HepG2 (cell line): ENCODE measurements around the gene NAA38. TPM values are rescaled to one million over a fixed set of nuclear protein-coding genes. Genes with fewer than 3 reads are reported as not detected.
A peak's percentile ranks its signal among the peaks of the same experiment; 100 is the strongest.

ENCODE experiments used
- DMAP1 ChIP-seq: IDR thresholded peaks from 2 replicates; pipeline ENCODE4 v1.6.1; 2016
- FOXM1 ChIP-seq: sonication (generic); formaldehyde crosslinking; IDR thresholded peaks from 2 replicates; pipeline ENCODE4 v1.5.0; 2020; ENCODE audit warnings: missing genetic modification reagents
- HOXA7 ChIP-seq: sonication (generic); formaldehyde crosslinking; IDR thresholded peaks from 2 replicates; pipeline ENCODE4 v1.8.1; 2022; ENCODE audit warnings: mild to moderate bottlenecking, missing genetic modification reagents, moderate library complexity
- HOXD1 ChIP-seq: sonication (generic); formaldehyde crosslinking; IDR thresholded peaks from 2 replicates; pipeline ENCODE4 v1.5.0; 2020; ENCODE audit warnings: missing genetic modification reagents
- MTA3 ChIP-seq: sonication (generic); formaldehyde crosslinking; IDR thresholded peaks from 2 replicates; pipeline ENCODE4 v1.4.0; 2020; ENCODE audit warnings: missing genetic modification reagents
- NFKB2 ChIP-seq: sonication (generic); formaldehyde crosslinking; IDR thresholded peaks from 2 replicates; pipeline ENCODE4 v1.4.0; 2020; ENCODE audit warnings: missing genetic modification reagents, borderline replicate concordance
- PAF1 ChIP-seq: IDR thresholded peaks from 2 replicates; pipeline ENCODE4 v1.6.1; 2016; ENCODE audit warnings: missing genetic modification reagents, missing compliant biosample characterization
- SPEN ChIP-seq: sonication (generic); formaldehyde crosslinking; IDR thresholded peaks from 2 replicates; pipeline ENCODE4 v1.5.1; 2020; ENCODE audit warnings: low read depth, mild to moderate bottlenecking, missing genetic modification reagents
- TRIM22 ChIP-seq: fragments of 450-650 bp; IDR thresholded peaks from 2 replicates; pipeline ENCODE4 v1.6.1; 2017
- ZBTB20 ChIP-seq: sonication (generic); formaldehyde crosslinking; IDR thresholded peaks from 2 replicates; pipeline ENCODE4 v1.8.1; 2023; ENCODE audit warnings: missing genetic modification reagents, low read depth, mild to moderate bottlenecking, borderline replicate concordance
- ZFP62 ChIP-seq: sonication (generic); formaldehyde crosslinking; IDR thresholded peaks from 2 replicates; pipeline ENCODE4 v1.4.0; 2020; ENCODE audit warnings: missing genetic modification reagents
- ZMYM3 ChIP-seq: sonication (generic); formaldehyde crosslinking; IDR thresholded peaks from 2 replicates; pipeline ENCODE4 v1.5.1; 2020; ENCODE audit warnings: mild to moderate bottlenecking, missing genetic modification reagents
- ZNF251 ChIP-seq: sonication (generic); formaldehyde crosslinking; IDR thresholded peaks from 2 replicates; pipeline ENCODE4 v1.9.0; 2021; ENCODE audit warnings: mild to moderate bottlenecking, missing genetic modification reagents
- ZNF614 ChIP-seq: IDR thresholded peaks from 2 replicates; pipeline ENCODE4 v1.6.1; 2018; ENCODE audit warnings: missing biosample characterization, missing genetic modification reagents, inconsistent platforms, borderline replicate concordance
- polyA plus RNA-seq, 8 experiments: library from polyadenylated mRNA; depleted of rRNA in 3 of 8; stranded (reverse) in 7 of 8; unstranded in 1 of 8; fragments of >200 nt; fragmentation: Illumina TruSeq in 4 of 8; extraction: Trizol in 4 of 8; gene quantifications; 2 replicates each; pipeline versions ENCODE4 v1.2.1 to v1.2.3, GENCODE V29; 2011 to 2016; ENCODE audit warnings: low read depth in 4 of 8, missing spikeins in 1 of 8, mixed read lengths in 1 of 8; ENCODE audit not compliant: insufficient read depth in 1 of 8
- total RNA-seq, 5 experiments: library from RNA; depleted of rRNA; stranded (reverse); fragments of >200 nt; fragmentation: Illumina TruSeq; extraction: Trizol; gene quantifications; 2 replicates each; pipeline ENCODE4 v1.2.3, GENCODE V29; 2016; ENCODE audit warnings: low read depth in 1 of 5
- TF ChIP-seq, protein P1 (sequence below): sonication (generic); formaldehyde crosslinking; IDR thresholded peaks from 2 replicates; pipeline ENCODE4 v1.4.0; 2020; ENCODE audit warnings: missing genetic modification reagents
- TF ChIP-seq, protein P2 (sequence below): sonication (generic); formaldehyde crosslinking; conservative IDR thresholded peaks from 2 replicates; pipeline ENCODE4 v1.8.1; 2023; ENCODE audit warnings: missing genetic modification reagents
- TF ChIP-seq, protein P3 (sequence below): IDR thresholded peaks from 2 replicates; pipeline ENCODE4 v1.6.1; 2016; ENCODE audit warnings: missing compliant biosample characterization, missing genetic modification reagents, borderline replicate concordance
- TF ChIP-seq, protein P4 (sequence below): sonication (generic); formaldehyde crosslinking; IDR thresholded peaks from 2 replicates; pipeline ENCODE4 v1.5.0; 2020; ENCODE audit warnings: mild to moderate bottlenecking, missing genetic modification reagents, moderate library complexity

NAA38 gene
- total and polyA plus RNA-seq, 2 of the 13 experiments (the other 11 are each of a cell fraction or from before 2014, with no cell fraction given): 46.9 to 91.6 TPM

DNA sequence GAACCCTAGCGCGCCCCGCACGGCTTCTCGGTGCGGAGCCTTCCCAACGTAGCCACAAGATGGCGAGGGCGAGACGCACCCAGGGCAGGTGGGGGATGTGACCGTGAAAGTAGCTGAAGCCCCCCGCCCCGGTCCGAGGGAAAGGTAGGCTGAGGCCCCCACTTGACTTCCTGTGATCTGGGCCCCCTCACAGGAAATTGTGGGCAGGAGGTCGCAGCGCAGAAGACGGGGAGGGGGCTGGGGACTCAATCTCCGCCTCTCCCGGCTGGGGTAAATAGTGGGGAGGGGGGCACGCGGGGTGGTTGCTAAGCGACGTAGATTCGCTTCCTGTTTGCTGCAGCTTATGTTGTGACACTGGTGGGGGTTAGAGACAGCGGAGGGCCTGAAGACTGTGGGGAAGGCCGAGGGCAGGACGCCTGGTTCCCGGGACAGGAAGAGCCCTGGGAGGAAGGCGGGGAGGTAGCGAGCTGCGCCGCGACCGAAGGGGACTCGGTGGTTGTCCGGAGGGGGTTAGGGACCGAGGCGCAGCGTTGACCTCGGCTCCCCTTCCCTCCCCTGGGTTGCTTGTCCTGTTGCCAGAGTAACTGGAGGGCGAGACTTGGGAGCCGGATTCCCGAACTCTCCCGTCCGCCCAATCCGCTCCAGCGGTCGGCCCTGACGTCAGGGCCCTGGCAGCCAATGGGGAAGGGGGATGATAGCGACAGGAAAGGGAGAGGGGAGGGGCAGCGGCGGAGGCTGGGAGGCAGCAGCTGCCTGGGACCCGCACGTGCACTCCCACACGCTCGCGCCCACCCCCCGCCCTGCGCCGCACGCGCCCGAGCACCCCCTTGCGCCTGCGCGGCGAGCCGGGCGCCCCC is 22.2 kb downstream of the NAA38 start (continued):
- no peak for TF ChIP-seq FOXM1
- TF ChIP-seq, protein P1, sequence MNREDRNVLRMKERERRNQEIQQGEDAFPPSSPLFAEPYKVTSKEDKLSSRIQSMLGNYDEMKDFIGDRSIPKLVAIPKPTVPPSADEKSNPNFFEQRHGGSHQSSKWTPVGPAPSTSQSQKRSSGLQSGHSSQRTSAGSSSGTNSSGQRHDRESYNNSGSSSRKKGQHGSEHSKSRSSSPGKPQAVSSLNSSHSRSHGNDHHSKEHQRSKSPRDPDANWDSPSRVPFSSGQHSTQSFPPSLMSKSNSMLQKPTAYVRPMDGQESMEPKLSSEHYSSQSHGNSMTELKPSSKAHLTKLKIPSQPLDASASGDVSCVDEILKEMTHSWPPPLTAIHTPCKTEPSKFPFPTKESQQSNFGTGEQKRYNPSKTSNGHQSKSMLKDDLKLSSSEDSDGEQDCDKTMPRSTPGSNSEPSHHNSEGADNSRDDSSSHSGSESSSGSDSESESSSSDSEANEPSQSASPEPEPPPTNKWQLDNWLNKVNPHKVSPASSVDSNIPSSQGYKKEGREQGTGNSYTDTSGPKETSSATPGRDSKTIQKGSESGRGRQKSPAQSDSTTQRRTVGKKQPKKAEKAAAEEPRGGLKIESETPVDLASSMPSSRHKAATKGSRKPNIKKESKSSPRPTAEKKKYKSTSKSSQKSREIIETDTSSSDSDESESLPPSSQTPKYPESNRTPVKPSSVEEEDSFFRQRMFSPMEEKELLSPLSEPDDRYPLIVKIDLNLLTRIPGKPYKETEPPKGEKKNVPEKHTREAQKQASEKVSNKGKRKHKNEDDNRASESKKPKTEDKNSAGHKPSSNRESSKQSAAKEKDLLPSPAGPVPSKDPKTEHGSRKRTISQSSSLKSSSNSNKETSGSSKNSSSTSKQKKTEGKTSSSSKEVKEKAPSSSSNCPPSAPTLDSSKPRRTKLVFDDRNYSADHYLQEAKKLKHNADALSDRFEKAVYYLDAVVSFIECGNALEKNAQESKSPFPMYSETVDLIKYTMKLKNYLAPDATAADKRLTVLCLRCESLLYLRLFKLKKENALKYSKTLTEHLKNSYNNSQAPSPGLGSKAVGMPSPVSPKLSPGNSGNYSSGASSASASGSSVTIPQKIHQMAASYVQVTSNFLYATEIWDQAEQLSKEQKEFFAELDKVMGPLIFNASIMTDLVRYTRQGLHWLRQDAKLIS (CRISPR knock-in tag): no peak
- TF ChIP-seq, protein P2, sequence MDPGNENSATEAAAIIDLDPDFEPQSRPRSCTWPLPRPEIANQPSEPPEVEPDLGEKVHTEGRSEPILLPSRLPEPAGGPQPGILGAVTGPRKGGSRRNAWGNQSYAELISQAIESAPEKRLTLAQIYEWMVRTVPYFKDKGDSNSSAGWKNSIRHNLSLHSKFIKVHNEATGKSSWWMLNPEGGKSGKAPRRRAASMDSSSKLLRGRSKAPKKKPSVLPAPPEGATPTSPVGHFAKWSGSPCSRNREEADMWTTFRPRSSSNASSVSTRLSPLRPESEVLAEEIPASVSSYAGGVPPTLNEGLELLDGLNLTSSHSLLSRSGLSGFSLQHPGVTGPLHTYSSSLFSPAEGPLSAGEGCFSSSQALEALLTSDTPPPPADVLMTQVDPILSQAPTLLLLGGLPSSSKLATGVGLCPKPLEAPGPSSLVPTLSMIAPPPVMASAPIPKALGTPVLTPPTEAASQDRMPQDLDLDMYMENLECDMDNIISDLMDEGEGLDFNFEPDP (CRISPR knock-in tag): no peak
- peak; percentile 18; the same call in 1 of the 2 replicates for TF ChIP-seq SPEN
- TF ChIP-seq PAF1: no peak
- no peak; the same call in 1 of the 2 replicates for TF ChIP-seq DMAP1 (CRISPR knock-in tag)
- TF ChIP-seq, protein P3, sequence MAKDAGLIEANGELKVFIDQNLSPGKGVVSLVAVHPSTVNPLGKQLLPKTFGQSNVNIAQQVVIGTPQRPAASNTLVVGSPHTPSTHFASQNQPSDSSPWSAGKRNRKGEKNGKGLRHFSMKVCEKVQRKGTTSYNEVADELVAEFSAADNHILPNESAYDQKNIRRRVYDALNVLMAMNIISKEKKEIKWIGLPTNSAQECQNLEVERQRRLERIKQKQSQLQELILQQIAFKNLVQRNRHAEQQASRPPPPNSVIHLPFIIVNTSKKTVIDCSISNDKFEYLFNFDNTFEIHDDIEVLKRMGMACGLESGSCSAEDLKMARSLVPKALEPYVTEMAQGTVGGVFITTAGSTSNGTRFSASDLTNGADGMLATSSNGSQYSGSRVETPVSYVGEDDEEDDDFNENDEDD (CRISPR knock-in tag): peak; percentile 27; the same call in 1 of the 2 replicates
- TF ChIP-seq ZBTB20 (CRISPR knock-in tag): no peak; the same call in 1 of the 2 replicates
- TF ChIP-seq ZNF251: no peak
- no peak for TF ChIP-seq TRIM22
- no peak for TF ChIP-seq ZFP62 (CRISPR knock-in tag)
- TF ChIP-seq NFKB2 (CRISPR knock-in tag): no peak
- TF ChIP-seq, protein P4, sequence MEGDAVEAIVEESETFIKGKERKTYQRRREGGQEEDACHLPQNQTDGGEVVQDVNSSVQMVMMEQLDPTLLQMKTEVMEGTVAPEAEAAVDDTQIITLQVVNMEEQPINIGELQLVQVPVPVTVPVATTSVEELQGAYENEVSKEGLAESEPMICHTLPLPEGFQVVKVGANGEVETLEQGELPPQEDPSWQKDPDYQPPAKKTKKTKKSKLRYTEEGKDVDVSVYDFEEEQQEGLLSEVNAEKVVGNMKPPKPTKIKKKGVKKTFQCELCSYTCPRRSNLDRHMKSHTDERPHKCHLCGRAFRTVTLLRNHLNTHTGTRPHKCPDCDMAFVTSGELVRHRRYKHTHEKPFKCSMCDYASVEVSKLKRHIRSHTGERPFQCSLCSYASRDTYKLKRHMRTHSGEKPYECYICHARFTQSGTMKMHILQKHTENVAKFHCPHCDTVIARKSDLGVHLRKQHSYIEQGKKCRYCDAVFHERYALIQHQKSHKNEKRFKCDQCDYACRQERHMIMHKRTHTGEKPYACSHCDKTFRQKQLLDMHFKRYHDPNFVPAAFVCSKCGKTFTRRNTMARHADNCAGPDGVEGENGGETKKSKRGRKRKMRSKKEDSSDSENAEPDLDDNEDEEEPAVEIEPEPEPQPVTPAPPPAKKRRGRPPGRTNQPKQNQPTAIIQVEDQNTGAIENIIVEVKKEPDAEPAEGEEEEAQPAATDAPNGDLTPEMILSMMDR (CRISPR knock-in tag): peak; percentile 92
- TF ChIP-seq ZNF614 (CRISPR knock-in tag): no peak
- peak; percentile 23 for TF ChIP-seq HOXD1 (CRISPR knock-in tag)
- TF ChIP-seq HOXA7 (CRISPR knock-in tag): no peak
- no peak for TF ChIP-seq ZMYM3 (CRISPR knock-in tag)
- no peak for TF ChIP-seq MTA3 (CRISPR knock-in tag)
